GM19035 (cell line): ENCODE data around the gene CCDC192.

Source experiments
- ATAC-seq: cut with Tn5 transposase; IDR thresholded peaks from one replicate; pipeline ENCODE4 v1.9.1; 2021; ENCODE audit not compliant: unreplicated experiment

CCDC192 gene

DNA sequence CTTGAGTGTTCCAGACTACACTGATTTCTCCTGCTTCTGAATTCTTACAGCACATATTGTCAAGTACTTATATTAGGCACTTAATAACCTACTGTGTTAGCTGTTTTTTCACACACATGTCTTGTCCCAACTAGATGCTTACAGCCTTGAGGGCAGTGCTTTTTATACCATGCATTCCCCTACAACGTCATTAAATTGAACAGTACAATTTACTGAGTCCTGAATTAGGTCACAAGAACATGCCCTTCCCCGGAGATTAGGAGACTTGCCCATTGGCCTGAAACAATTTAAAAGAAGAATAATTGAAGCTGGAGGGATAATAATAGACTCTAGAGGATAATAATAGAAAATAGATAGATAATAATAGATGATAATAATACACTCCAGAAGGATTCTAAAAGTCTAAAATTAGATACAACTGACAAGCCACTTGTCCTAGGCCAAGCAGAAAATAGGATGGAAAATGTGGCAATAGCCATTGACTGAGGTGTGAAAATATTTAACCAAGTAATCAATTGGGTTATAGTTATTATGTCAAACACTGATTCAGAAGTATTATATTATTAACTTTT lies 267.7 kb downstream of the CCDC192 start:
- no peak for ATAC-seq

GRCh38 chr5:127975961-127976360 lies 272.8 kb downstream of the CCDC192 start:
- ATAC-seq: no peak

- ATAC-seq: no peak
Observed at GRCh38 chr5:127976525-127976924, 273.3 kb downstream of the CCDC192 start.

- no peak for ATAC-seq
Observed at GRCh38 chr5:127976991-127977717, 274.0 kb downstream of the CCDC192 start.

GRCh38 chr5:127978738-127979300 lies 275.6 kb downstream of the CCDC192 start:
- no peak for ATAC-seq

DNA sequence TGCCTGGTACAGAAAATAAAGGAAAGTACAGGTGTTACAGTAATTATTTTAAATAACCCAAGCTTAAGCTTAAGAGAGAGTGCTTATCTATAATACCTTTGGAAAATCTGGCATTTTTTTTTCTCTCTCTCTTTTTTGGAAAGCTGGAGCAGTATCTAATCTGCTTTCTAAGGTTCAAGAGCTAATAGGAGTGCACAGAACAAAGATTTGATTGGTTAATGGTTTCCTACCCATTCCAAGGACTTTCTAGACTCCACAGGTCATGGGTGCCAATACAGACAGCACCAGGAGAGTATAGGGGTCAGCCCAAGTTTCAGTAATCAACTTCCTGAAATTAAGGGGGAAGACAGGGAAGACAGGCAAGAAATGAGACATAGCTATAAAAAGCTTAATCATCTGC lies 276.3 kb downstream of the CCDC192 start:
- ATAC-seq: no peak

DNA sequence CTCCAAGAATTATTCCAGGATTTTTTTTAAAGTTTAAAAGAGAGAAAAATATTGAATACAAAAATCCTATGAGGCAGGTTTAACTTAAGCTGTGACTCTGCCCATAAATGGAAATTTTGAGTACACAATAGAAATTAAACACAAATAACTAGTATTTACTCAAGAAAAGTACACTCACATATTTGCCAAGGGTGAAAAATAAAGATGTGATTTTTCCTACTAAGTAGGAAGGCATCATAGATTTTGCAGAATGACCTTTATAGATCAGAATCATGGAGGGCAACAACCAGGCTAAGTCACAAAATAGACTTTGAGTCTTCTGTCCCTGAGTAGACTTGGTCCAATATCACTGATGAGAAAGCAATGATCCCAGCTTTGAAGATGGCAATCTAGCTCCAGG lies 277.7 kb downstream of the CCDC192 start:
- no peak for ATAC-seq

DNA sequence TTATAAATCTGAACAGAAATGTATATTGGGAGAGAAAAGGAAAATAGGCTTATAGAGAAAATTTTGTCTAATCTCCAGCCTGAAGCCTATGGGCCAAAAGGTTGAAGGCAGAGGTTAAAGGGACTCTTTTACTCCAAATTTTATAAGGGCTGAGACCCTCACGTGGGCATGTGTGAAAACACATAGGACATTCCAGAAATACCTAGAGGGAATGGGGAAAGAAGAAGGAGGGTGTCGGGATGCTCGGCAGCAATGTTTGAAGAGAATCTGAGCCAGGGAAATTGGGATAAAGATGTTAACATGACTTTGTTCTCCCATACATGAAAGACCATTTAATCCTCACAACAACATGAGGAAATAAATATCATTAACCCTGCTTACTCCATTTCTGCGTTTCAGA lies 278.3 kb downstream of the CCDC192 start:
- ATAC-seq: no peak

- no peak for ATAC-seq
Observed at GRCh38 chr5:127985811-127986325, 282.7 kb downstream of the CCDC192 start.

GRCh38 chr5:127987354-127988145 lies 284.4 kb downstream of the CCDC192 start:
- ATAC-seq: no peak

DNA sequence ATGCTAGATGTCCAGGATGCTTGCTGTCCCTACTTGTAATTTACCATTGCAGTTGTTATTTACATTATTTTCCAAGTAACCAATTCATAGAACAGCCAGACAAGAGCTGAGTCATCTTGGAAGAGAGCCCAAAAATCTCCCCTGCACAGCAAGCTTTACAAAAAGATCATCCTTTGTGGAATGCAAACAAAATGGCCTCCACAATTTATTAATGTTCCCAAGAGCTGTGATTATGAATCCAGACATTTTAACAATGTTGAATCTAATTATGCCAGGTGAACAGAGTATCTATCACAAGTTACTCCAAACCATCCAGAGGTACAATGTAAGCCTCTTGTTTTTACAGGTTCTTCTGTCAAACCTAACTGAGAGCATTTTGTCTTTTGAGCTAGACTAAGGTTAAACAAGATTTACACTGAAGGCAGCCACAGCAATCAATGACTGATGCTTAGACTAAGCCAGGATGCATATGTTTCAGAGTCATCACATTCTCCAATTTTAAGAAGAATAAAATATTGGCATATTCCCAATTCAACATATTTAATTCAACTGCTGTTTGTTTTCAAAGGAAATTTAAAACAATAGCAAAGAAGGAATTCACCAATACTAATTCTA lies 285.1 kb downstream of the CCDC192 start:
- no peak for ATAC-seq
